IMR-90 (cell line): Measurements from ENCODE around the gene WDR37. TPM values are rescaled to one million over a fixed set of nuclear protein-coding genes. Genes with fewer than 3 reads are reported as not detected.

Experiments
- ATAC-seq: fragments of 200-7000 bp; cut with Tn5 transposase; 2 replicates; pipeline ENCODE4 v1.9.1; 2020; ENCODE audit warnings: low read depth, mild to moderate bottlenecking, moderate library complexity
- BruUV-seq: library from RNA; stranded (reverse); fragments of 400-500 nt; replicated peaks from 2 replicates; lab custom pipeline; 2021; lab: Mats Ljungman, UMichigan
- CTCF ChIA-PET: fragments of 300-600 bp; formaldehyde crosslinking; extraction: SDS; loops from one replicate; lab custom pipeline; 2021; ENCODE audit warnings: antibody characterized with exemption; lab: Yijun Ruan, JAX
- POLR2A ChIA-PET: fragments of 300-600 bp; sonication (Branson Sonifier 250); formaldehyde crosslinking; loops from one replicate; lab custom pipeline; 2022; ENCODE audit warnings: antibody characterized with exemption; ENCODE audit not compliant: unreplicated experiment; lab: Charles Lee
- DNase-seq: peaks from one replicate; pipeline ENCODE4 v3.0.0; 2013
- H2AFZ ChIP-seq: replicated peaks from 2 replicates; pipeline ENCODE3; 2013; ENCODE audit warnings: low read length, mild to moderate bottlenecking; ENCODE audit not compliant: poor library complexity
- H2AK5ac ChIP-seq: 2 replicates; pipeline ENCODE4 v1.6.1; 2013; ENCODE audit warnings: low read depth, low read length, inconsistent platforms
- H2AK9ac ChIP-seq: replicated peaks from 2 replicates; pipeline ENCODE3; 2013; ENCODE audit warnings: mild to moderate bottlenecking, low read depth, low read length, moderate library complexity; ENCODE audit not compliant: poor library complexity
- H2BK120ac ChIP-seq: 2 replicates; pipeline ENCODE4 v1.6.1; 2013; ENCODE audit warnings: low read depth, low read length, inconsistent platforms
- H2BK15ac ChIP-seq: 3 replicates; pipeline ENCODE4 v1.6.1; 2013; ENCODE audit warnings: low read depth, low read length, inconsistent platforms
- H2BK20ac ChIP-seq: 2 replicates; pipeline ENCODE4 v1.6.1; 2013; ENCODE audit warnings: low read depth, mild to moderate bottlenecking, inconsistent platforms, low read length, moderate library complexity
- H2BK5ac ChIP-seq: 2 replicates; pipeline ENCODE4 v1.6.1; 2013; ENCODE audit warnings: mild to moderate bottlenecking, low read depth, low read length, inconsistent platforms; ENCODE audit not compliant: poor library complexity, severe bottlenecking
- H3K14ac ChIP-seq: replicated peaks from 2 replicates; pipeline ENCODE4 v1.6.1; 2013; ENCODE audit warnings: low read depth, low read length, inconsistent platforms
- H3K18ac ChIP-seq: 2 replicates; pipeline ENCODE4 v1.6.1; 2013; ENCODE audit warnings: low read depth, low read length, control low read depth
- H3K23ac ChIP-seq: 2 replicates; pipeline ENCODE4 v1.6.1; 2013; ENCODE audit warnings: low read depth, low read length, inconsistent platforms
- H3K27ac ChIP-seq: 2 replicates; pipeline ENCODE4 v1.5.1; 2013; ENCODE audit warnings: mild to moderate bottlenecking, control low read depth, low read length; ENCODE audit not compliant: insufficient read depth
- H3K27me3 ChIP-seq: 2 replicates; pipeline ENCODE4 v1.6.1; 2013; ENCODE audit warnings: low read length; ENCODE audit not compliant: control insufficient read depth, insufficient read depth
- H3K36me3 ChIP-seq: 2 replicates; pipeline ENCODE4 v1.6.1; 2013; ENCODE audit warnings: low read length, mixed read lengths; ENCODE audit not compliant: control insufficient read depth, insufficient read depth
- H3K4ac ChIP-seq: 2 replicates; pipeline ENCODE4 v1.6.1; 2013; ENCODE audit warnings: low read depth, low read length, inconsistent platforms
- H3K4me1 ChIP-seq: 2 replicates; pipeline ENCODE4 v1.6.1; 2013; ENCODE audit warnings: low read length, mixed read lengths; ENCODE audit not compliant: control insufficient read depth, insufficient read depth
- H3K4me2 ChIP-seq: 2 replicates; pipeline ENCODE4 v1.6.1; 2013; ENCODE audit warnings: low read depth, mild to moderate bottlenecking, control low read depth, low read length, moderate library complexity
- H3K4me3 ChIP-seq: 2 replicates; pipeline ENCODE4 v1.5.1; 2013; ENCODE audit warnings: low read depth, mild to moderate bottlenecking, control low read depth, low read length, moderate library complexity; ENCODE audit not compliant: insufficient read depth
- H3K56ac ChIP-seq: 2 replicates; pipeline ENCODE4 v1.6.1; 2013; ENCODE audit warnings: low read length, inconsistent platforms; ENCODE audit not compliant: insufficient read depth; ENCODE audit errors: extremely low read depth
- H3K79me1 ChIP-seq, 2 experiments: 2 replicates each; pipeline ENCODE4 v1.6.1; 2013; ENCODE audit warnings: low read length in 2 of 2, inconsistent platforms in 1 of 2, low read depth in 1 of 2
- H3K9ac ChIP-seq: 2 replicates; pipeline ENCODE4 v1.6.1; 2013; ENCODE audit warnings: low read depth, low read length, control low read depth
- H3K9me1 ChIP-seq: 2 replicates; pipeline ENCODE4 v1.6.1; 2013; ENCODE audit warnings: low read length, inconsistent platforms; ENCODE audit not compliant: insufficient read depth
- H3K9me3 ChIP-seq: 2 replicates; pipeline ENCODE4 v1.6.1; 2013; ENCODE audit warnings: low read length; ENCODE audit not compliant: control insufficient read depth, insufficient read depth
- H4K20me1 ChIP-seq: 2 replicates; pipeline ENCODE4 v1.6.1; 2013; ENCODE audit warnings: low read length, inconsistent platforms; ENCODE audit not compliant: insufficient read depth
- H4K5ac ChIP-seq: 2 replicates; pipeline ENCODE4 v1.6.1; 2013; ENCODE audit warnings: mild to moderate bottlenecking, low read depth, low read length, control low read depth
- H4K8ac ChIP-seq, 2 experiments: 2 replicates each; pipeline ENCODE4 v1.6.1; 2013; ENCODE audit warnings: low read depth in 2 of 2, low read length in 2 of 2, control low read depth in 1 of 2, inconsistent platforms in 1 of 2
- H4K91ac ChIP-seq: 2 replicates; pipeline ENCODE4 v1.6.1; 2013; ENCODE audit warnings: low read depth, low read length, inconsistent platforms; ENCODE audit not compliant: insufficient read depth
- BHLHE40 ChIP-seq: fragments of 150-350 bp; IDR thresholded peaks from 2 replicates; pipeline ENCODE4 v1.6.1; 2016; ENCODE audit warnings: mild to moderate bottlenecking, low read depth, low read length
- CHD1 ChIP-seq: IDR thresholded peaks from 2 replicates; pipeline ENCODE4 v1.6.1; 2012; ENCODE audit warnings: low read depth, low read length, improper control_type of control experiment
- ELK1 ChIP-seq: fragments of 150-350 bp; IDR thresholded peaks from 2 replicates; pipeline ENCODE4 v1.6.1; 2016; ENCODE audit warnings: low read depth, mild to moderate bottlenecking, low read length, moderate library complexity, borderline replicate concordance
- FOS ChIP-seq: fragments of 150-350 bp; IDR thresholded peaks from 2 replicates; pipeline ENCODE4 v1.6.1; 2016; ENCODE audit warnings: low read depth, low read length
- MAFK ChIP-seq: IDR thresholded peaks from 2 replicates; pipeline ENCODE4 v1.6.1; 2012; ENCODE audit warnings: low read depth, low read length, improper control_type of control experiment
- MAZ ChIP-seq: IDR thresholded peaks from 2 replicates; pipeline ENCODE4 v1.6.1; 2012; ENCODE audit warnings: low read depth, mild to moderate bottlenecking, low read length, improper control_type of control experiment, moderate library complexity, borderline replicate concordance
- RAD21 ChIP-seq: IDR thresholded peaks from 2 replicates; pipeline ENCODE4 v1.6.1; 2012; ENCODE audit warnings: low read length, improper control_type of control experiment
- RCOR1 ChIP-seq: IDR thresholded peaks from 2 replicates; pipeline ENCODE4 v1.6.1; 2012; ENCODE audit warnings: mild to moderate bottlenecking, low read length, improper control_type of control experiment; ENCODE audit not compliant: insufficient replicate concordance
- USF2 ChIP-seq: fragments of 150-350 bp; IDR thresholded peaks from 2 replicates; pipeline ENCODE4 v1.6.1; 2017; ENCODE audit warnings: mild to moderate bottlenecking, antibody characterized with exemption, low read length, low read depth
- WGBS, 2 experiments: methylation state at CpG; one replicate each; pipeline versions ENCODE4 v1.1.5 to v1.1.7; 2013; ENCODE audit warnings: missing lambda C conversion rate in 2 of 2; ENCODE audit not compliant: insufficient read length in 1 of 2; ENCODE audit errors: extremely low coverage in 2 of 2; 5-methylcytosine and 5-hydroxymethylcytosine counted together
- dilution Hi-C: fragments of 300-500 bp; cut with HindIII; formaldehyde crosslinking; loops from one replicate; pipeline ENCODE4 v1.14.3; 2018; ENCODE audit warnings: low sequenced_read_pairs; ENCODE audit not compliant: unreplicated experiment
- in situ Hi-C: fragments of 300-500 bp; cut with MboI; formaldehyde crosslinking; loops from 3 replicates; pipeline ENCODE4 v1.14.3; 2019; ENCODE audit warnings: low sequenced_read_pairs, inconsistent platforms, mixed read lengths
- intact Hi-C: fragments of 100-400 bp; cut with micrococcal nuclease; formaldehyde crosslinking; loops from 2 replicates; pipeline ENCODE4 v1.10.0; 2022
- polyA plus RNA-seq, 3 experiments: library from polyadenylated mRNA; depleted of rRNA; stranded (reverse); fragments of >200 nt; gene quantifications; 2 replicates each; pipeline ENCODE4 v1.2.3, GENCODE V29; 2012; ENCODE audit warnings: low replicate concordance in 1 of 3
- total RNA-seq: library from RNA; depleted of rRNA; stranded (reverse); fragments of >200 nt; gene quantifications from 2 replicates; pipeline ENCODE4 v1.2.3, GENCODE V29; 2012

Gene WDR37
- total and polyA plus RNA-seq, 2 of the 4 experiments (the other 2 are of a cell fraction): 12.7 to 14.5 TPM

GRCh38 chr10:1054684-1055083 lies 1.5 kb upstream of the WDR37 start:
- DNase-seq (no peak), ATAC-seq (no peak)
- Histone ChIP-seq H4K8ac (no peak overlapping the region), H2BK5ac (no peak overlapping the region), H2BK20ac (no peak overlapping the region), H3K36me3 (peaks cover 4% of the 10 kb centered on the region), H3K79me1 (peaks cover 25 to 59% of the 10 kb centered on the region in 2 experiments; a peak in 3 of 4 replicates), H3K9me1 (peaks cover 9% of the 10 kb centered on the region), H2AK9ac (no peak overlapping the region), H3K4me1 (peaks cover 5% of the 10 kb centered on the region), H2AK5ac (no peak overlapping the region), H2BK15ac (no peak overlapping the region), H3K4me3 (no peak overlapping the region), H3K4ac (no peak overlapping the region), H3K4me2 (peak overlapping the region; percentile 20; the same call in 1 of the 2 replicates), H4K91ac (no peak overlapping the region), H3K14ac (no peak overlapping the region), H2BK120ac (no peak overlapping the region), H3K9me3 (no peaks in the 10 kb centered on the region), H4K5ac (no peak overlapping the region), H3K9ac (no peak overlapping the region), H3K23ac (0 out of 2 replicates have a peak overlapping the region, but pooled peaks have one; percentile 33), H3K27ac (no peak overlapping the region), H3K56ac (no peak overlapping the region), H3K18ac (no peak overlapping the region), H4K20me1 (peaks cover 10% of the 10 kb centered on the region), H3K27me3 (no peaks in the 10 kb centered on the region), H2AFZ (no peak overlapping the region)
- in situ Hi-C loops (no loop called here), dilution Hi-C loops (no loop called here), intact Hi-C loops (no loop called here)
- POLR2A ChIA-PET: no interaction called here
- CTCF ChIA-PET: no interaction called here
- BruUV-seq: no TSS peak
- TF ChIP-seq FOS (no peak), MAFK (no peak), RCOR1 (no peak), ELK1 (no peak), MAZ (no peak), USF2 (no peak), CHD1 (no peak), RAD21 (no peak), BHLHE40 (no peak)
- 65% methylated on average over 4 of the region's 6 CpGs; no CpG with 5 or more reads in 1 of the 2 experiments for WGBS, 2 experiments
